GM12892 (cell line): ENCODE measurements around the gene RAP1GAP2.
"Not testable (repeated sequence)": the region's sequence is repeated elsewhere in the genome, so short reads cannot be mapped to it uniquely, and the experiment has no call there.

Experiments used
- POLR2A ChIP-seq: IDR thresholded peaks from 2 replicates; pipeline ENCODE4 v1.6.1; 2011; ENCODE audit warnings: low read depth, low read length, control low read depth
- POLR2AphosphoS5 ChIP-seq: IDR thresholded peaks from 2 replicates; pipeline ENCODE4 v1.6.1; 2011; ENCODE audit warnings: low read depth, low read length, control low read depth
- TAF1 ChIP-seq: IDR thresholded peaks from 2 replicates; pipeline ENCODE4 v1.6.1; 2011; ENCODE audit warnings: low read depth, mild to moderate bottlenecking, control low read depth, low read length, borderline replicate concordance

- TF ChIP-seq POLR2AphosphoS5, POLR2A, TAF1: not testable (repeated sequence)
These were observed 266.7 kb downstream of the RAP1GAP2 start for GRCh38 chr17:3062824-3063377.
